Hematopoietic multipotent progenitor cell (in vitro differentiated cells): Measurements from ENCODE around the gene TOMM7. TPM values are rescaled to one million over a fixed set of nuclear protein-coding genes. Genes with fewer than 3 reads are reported as not detected.
"Not testable (repeated sequence)": the region's sequence is repeated elsewhere in the genome, so short reads cannot be mapped to it uniquely, and the experiment has no call there.

Source experiments
- DNase-seq, 3 donors: peaks; one replicate each; pipeline ENCODE4 v3.0.0-alpha.2; 2011 to 2015; ENCODE audit warnings: low read depth in 2 of 3, low spot score in 2 of 3
- total RNA-seq: library from RNA; depleted of rRNA; stranded (reverse); fragments of >200 nt; gene quantifications from one replicate; pipeline ENCODE4 v1.2.3, GENCODE V29; 2012

Gene TOMM7
- total RNA-seq, 1 donor = 140 TPM

GRCh38 chr7:22854158-22855048 is 31.8 kb upstream of the TOMM7 start:
- peak; percentile 21 to 84 (median 80) for DNase-seq

- peak; percentile 49 to 69 (median 65) for DNase-seq
Observed at GRCh38 chr7:22853674-22854157, 31.1 kb upstream of the TOMM7 start.

- no peak for DNase-seq
Observed at GRCh38 chr7:22853138-22853537, 30.5 kb upstream of the TOMM7 start.

- no peak for DNase-seq
Observed at GRCh38 chr7:22851145-22851544, 28.5 kb upstream of the TOMM7 start.

- DNase-seq = not testable (repeated sequence)
Observed at GRCh38 chr7:22850394-22850793, 27.7 kb upstream of the TOMM7 start.

- no peak for DNase-seq
Observed at GRCh38 chr7:22849662-22850061, 27.0 kb upstream of the TOMM7 start.

GRCh38 chr7:22849172-22849571 is 26.5 kb upstream of the TOMM7 start:
- DNase-seq = no peak

GRCh38 chr7:22846961-22847360 is 24.3 kb upstream of the TOMM7 start:
- DNase-seq = no peak

GRCh38 chr7:22845221-22845834 is 22.7 kb upstream of the TOMM7 start:
- DNase-seq = no peak

- no peak for DNase-seq
Observed at GRCh38 chr7:22843681-22844309, 21.1 kb upstream of the TOMM7 start.

GRCh38 chr7:22842973-22843372 is 20.3 kb upstream of the TOMM7 start:
- DNase-seq = no peak

GRCh38 chr7:22842383-22842941 is 19.8 kb upstream of the TOMM7 start:
- DNase-seq = no peak

- no peak for DNase-seq
Observed at GRCh38 chr7:22841954-22842353, 19.3 kb upstream of the TOMM7 start.

GRCh38 chr7:22837308-22837707 is 14.7 kb upstream of the TOMM7 start:
- no peak for DNase-seq

- not testable (repeated sequence) for DNase-seq
Observed at GRCh38 chr7:22836506-22836905, 13.9 kb upstream of the TOMM7 start.

GRCh38 chr7:22833957-22834356 is 11.3 kb upstream of the TOMM7 start:
- no peak for DNase-seq

- no peak for DNase-seq
Observed at GRCh38 chr7:22833113-22833855, 10.6 kb upstream of the TOMM7 start.

- DNase-seq = no peak
Observed at GRCh38 chr7:22832401-22832800, 9.8 kb upstream of the TOMM7 start.

- DNase-seq = no peak
Observed at GRCh38 chr7:22831602-22832305, 9.1 kb upstream of the TOMM7 start.

GRCh38 chr7:22827563-22827962 is 4.9 kb upstream of the TOMM7 start:
- DNase-seq = peak in 1 of 3 donors; percentile 11
